Loucy (cell line): ENCODE measurements around the gene WIPF2.

ENCODE experiments used
- H2AFZ ChIP-seq: fragments of 200-600 bp; sonication (generic); 2 replicates; pipeline ENCODE4 v1.6.0; 2016; ENCODE audit warnings: antibody characterized with exemption, mild to moderate bottlenecking, low read length, moderate library complexity
- H3F3A ChIP-seq: fragments of 200-600 bp; 2 replicates; pipeline ENCODE4 v1.6.0; 2016; ENCODE audit warnings: antibody characterized with exemption, low read depth, mild to moderate bottlenecking
- H3K27me3 ChIP-seq: fragments of 200-600 bp; sonication (generic); 2 replicates; pipeline ENCODE4 v1.6.1; 2014; ENCODE audit warnings: low read length, mild to moderate bottlenecking; ENCODE audit not compliant: insufficient read depth, poor library complexity, severe bottlenecking
- H3K36me3 ChIP-seq: fragments of 200-600 bp; sonication (generic); 2 replicates; pipeline ENCODE4 v1.6.1; 2016; ENCODE audit warnings: low read length; ENCODE audit not compliant: insufficient read depth
- H3K4me1 ChIP-seq: fragments of 200-600 bp; sonication (generic); 2 replicates; pipeline ENCODE4 v1.5.1; 2014; ENCODE audit warnings: low read length, mild to moderate bottlenecking; ENCODE audit not compliant: insufficient read depth, poor library complexity, severe bottlenecking
- H3K4me2 ChIP-seq: fragments of 200-600 bp; sonication (generic); 2 replicates; pipeline ENCODE4 v1.6.0; 2014; ENCODE audit warnings: antibody characterized with exemption, low read length, low read depth, mild to moderate bottlenecking; ENCODE audit not compliant: poor library complexity, severe bottlenecking
- H3K4me3 ChIP-seq: fragments of 200-600 bp; sonication (generic); 2 replicates; pipeline ENCODE4 v1.5.1; 2014; ENCODE audit warnings: low read length, mild to moderate bottlenecking, mixed read lengths; ENCODE audit not compliant: poor library complexity, severe bottlenecking
- H3K79me2 ChIP-seq: fragments of 200-600 bp; sonication (generic); 2 replicates; pipeline ENCODE4 v1.6.1; 2014; ENCODE audit warnings: low read length; ENCODE audit not compliant: insufficient read depth
- H3K9ac ChIP-seq: fragments of 200-600 bp; sonication (generic); 2 replicates; pipeline ENCODE4 v1.6.0; 2014; ENCODE audit warnings: mild to moderate bottlenecking, low read depth, low read length, moderate library complexity; ENCODE audit not compliant: poor library complexity, severe bottlenecking
- H3K9me2 ChIP-seq: fragments of 200-600 bp; sonication (generic); replicated peaks from 2 replicates; pipeline ENCODE4 v1.6.1; 2016; ENCODE audit warnings: low read depth, low read length, mixed read lengths
- H3K9me3 ChIP-seq: fragments of 200-600 bp; sonication (generic); 2 replicates; pipeline ENCODE4 v1.6.1; 2014; ENCODE audit warnings: mild to moderate bottlenecking, antibody characterized with exemption, low read length, low read depth; ENCODE audit not compliant: insufficient read depth
- H4K20me1 ChIP-seq: fragments of 200-600 bp; sonication (generic); 2 replicates; pipeline ENCODE4 v1.6.0; 2014; ENCODE audit warnings: antibody characterized with exemption, low read length, mild to moderate bottlenecking; ENCODE audit not compliant: insufficient read depth, poor library complexity, severe bottlenecking
- EZH2phosphoT487 ChIP-seq: fragments of 200-600 bp; IDR thresholded peaks from 2 replicates; pipeline ENCODE4 v1.6.1; 2018; ENCODE audit warnings: antibody characterized with exemption, mild to moderate bottlenecking, moderate library complexity, borderline replicate concordance
- TF ChIP-seq, protein P1 (sequence below): fragments of 200-600 bp; sonication (generic); conservative IDR thresholded peaks from 2 replicates; pipeline ENCODE4 v1.5.1; 2014; ENCODE audit warnings: mild to moderate bottlenecking, antibody characterized with exemption, low read length

WIPF2 gene

GRCh38 chr17:40326014-40326831, 107.1 kb downstream of the WIPF2 start:
- Histone ChIP-seq H3K9me3 (no peaks in the 10 kb centered on the region), H3K27me3 (no peaks in the 10 kb centered on the region), H3K4me2 (peak overlapping the region; percentile 64), H3F3A (no peaks in the 10 kb centered on the region), H3K9me2 (no peaks in the 10 kb centered on the region), H3K79me2 (peaks cover 90% of the 10 kb centered on the region), H2AFZ (no peak overlapping the region), H3K4me3 (peak overlapping the region; percentile 39), H4K20me1 (peaks cover 48% of the 10 kb centered on the region), H3K4me1 (peaks cover 76% of the 10 kb centered on the region), H3K36me3 (peaks cover 4% of the 10 kb centered on the region; the same call in 1 of the 2 replicates), H3K9ac (peak overlapping the region; percentile 51)
- TF ChIP-seq EZH2phosphoT487 = no peak
- TF ChIP-seq, protein P1, sequence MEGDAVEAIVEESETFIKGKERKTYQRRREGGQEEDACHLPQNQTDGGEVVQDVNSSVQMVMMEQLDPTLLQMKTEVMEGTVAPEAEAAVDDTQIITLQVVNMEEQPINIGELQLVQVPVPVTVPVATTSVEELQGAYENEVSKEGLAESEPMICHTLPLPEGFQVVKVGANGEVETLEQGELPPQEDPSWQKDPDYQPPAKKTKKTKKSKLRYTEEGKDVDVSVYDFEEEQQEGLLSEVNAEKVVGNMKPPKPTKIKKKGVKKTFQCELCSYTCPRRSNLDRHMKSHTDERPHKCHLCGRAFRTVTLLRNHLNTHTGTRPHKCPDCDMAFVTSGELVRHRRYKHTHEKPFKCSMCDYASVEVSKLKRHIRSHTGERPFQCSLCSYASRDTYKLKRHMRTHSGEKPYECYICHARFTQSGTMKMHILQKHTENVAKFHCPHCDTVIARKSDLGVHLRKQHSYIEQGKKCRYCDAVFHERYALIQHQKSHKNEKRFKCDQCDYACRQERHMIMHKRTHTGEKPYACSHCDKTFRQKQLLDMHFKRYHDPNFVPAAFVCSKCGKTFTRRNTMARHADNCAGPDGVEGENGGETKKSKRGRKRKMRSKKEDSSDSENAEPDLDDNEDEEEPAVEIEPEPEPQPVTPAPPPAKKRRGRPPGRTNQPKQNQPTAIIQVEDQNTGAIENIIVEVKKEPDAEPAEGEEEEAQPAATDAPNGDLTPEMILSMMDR = no peak

- TF ChIP-seq EZH2phosphoT487 = no peak
- TF ChIP-seq, protein P1 = no peak
- H2AFZ ChIP-seq = no peak overlapping the region
- H3K36me3 ChIP-seq = peaks cover 10% of the 10 kb centered on the region; the same call in 1 of the 2 replicates
- H3K79me2 ChIP-seq = peaks cover 90% of the 10 kb centered on the region
- H3K4me1 ChIP-seq = peaks cover 75% of the 10 kb centered on the region
- no peaks in the 10 kb centered on the region for H3K27me3 ChIP-seq
- H3K9me2 ChIP-seq = no peaks in the 10 kb centered on the region
- H3K9ac ChIP-seq = peak overlapping the region; percentile 51
- H3K4me2 ChIP-seq = peak overlapping the region; percentile 64
- peaks cover 48% of the 10 kb centered on the region for H4K20me1 ChIP-seq
- peak overlapping the region; percentile 39 for H3K4me3 ChIP-seq
- no peaks in the 10 kb centered on the region for H3K9me3 ChIP-seq
- no peaks in the 10 kb centered on the region for H3F3A ChIP-seq
Observed at GRCh38 chr17:40326832-40327199, 107.7 kb downstream of the WIPF2 start.

- TF ChIP-seq EZH2phosphoT487 = no peak
- TF ChIP-seq, protein P1 = no peak
- Histone ChIP-seq H3F3A (no peaks in the 10 kb centered on the region), H3K4me2 (peak overlapping the region; percentile 64), H3K9me2 (no peaks in the 10 kb centered on the region), H3K79me2 (peaks cover 90% of the 10 kb centered on the region), H3K9ac (peak overlapping the region; percentile 51), H3K4me3 (no peak overlapping the region), H3K27me3 (no peaks in the 10 kb centered on the region), H3K4me1 (peaks cover 76% of the 10 kb centered on the region), H2AFZ (no peak overlapping the region), H3K9me3 (no peaks in the 10 kb centered on the region), H3K36me3 (peaks cover 14% of the 10 kb centered on the region; the same call in 1 of the 2 replicates), H4K20me1 (peaks cover 48% of the 10 kb centered on the region)
Observed at GRCh38 chr17:40327244-40327729, 108.2 kb downstream of the WIPF2 start.
